SU-DHL-6 (cell line): ENCODE measurements around the gene RTEL1.

Experiments
- H2AFZ ChIP-seq: fragments of 200-600 bp; sonication (generic); 2 replicates; pipeline ENCODE4 v1.6.1; 2014; ENCODE audit warnings: low read depth, mild to moderate bottlenecking, moderate library complexity, mixed read lengths, antibody characterized with exemption, low read length; ENCODE audit not compliant: severe bottlenecking
- H3F3A ChIP-seq: fragments of 200-600 bp; shearing (Covaris generic); 2 replicates; pipeline ENCODE4 v1.6.0; 2016; ENCODE audit warnings: antibody characterized with exemption, mild to moderate bottlenecking; ENCODE audit not compliant: insufficient read depth
- H3K27ac ChIP-seq: fragments of 200-600 bp; sonication (generic); 2 replicates; pipeline ENCODE4 v1.5.1; 2016; ENCODE audit warnings: low read depth, mild to moderate bottlenecking, low read length, moderate library complexity, mixed read lengths
- H3K27me3 ChIP-seq: fragments of 200-600 bp; sonication (generic), shearing (Covaris generic); 2 replicates; pipeline ENCODE4 v1.6.0; 2014; ENCODE audit warnings: mild to moderate bottlenecking, low read length
- H3K36me3 ChIP-seq: fragments of 200-600 bp; sonication (generic); 2 replicates; pipeline ENCODE4 v1.6.1; 2014; ENCODE audit warnings: mild to moderate bottlenecking, low read length, mixed read lengths
- H3K4me2 ChIP-seq: fragments of 300-600, 200-600 bp; shearing (Covaris generic), sonication (generic); 2 replicates; pipeline ENCODE4 v1.6.0; 2014; ENCODE audit warnings: low read length, low read depth, mild to moderate bottlenecking; ENCODE audit not compliant: poor library complexity, severe bottlenecking
- H3K4me3 ChIP-seq: fragments of 200-600 bp; sonication (generic); 2 replicates; pipeline ENCODE4 v1.5.1; 2014; ENCODE audit warnings: antibody characterized with exemption, low read length, mild to moderate bottlenecking, mixed read lengths; ENCODE audit not compliant: insufficient read depth, poor library complexity, severe bottlenecking
- H3K79me2 ChIP-seq: fragments of 200-600 bp; sonication (generic); 2 replicates; pipeline ENCODE4 v1.6.1; 2014; ENCODE audit warnings: mild to moderate bottlenecking, low read length, moderate library complexity; ENCODE audit not compliant: insufficient read depth
- H3K9ac ChIP-seq: fragments of 200-600 bp; sonication (generic); 2 replicates; pipeline ENCODE4 v1.7.0; 2014; ENCODE audit warnings: mild to moderate bottlenecking, low read length
- H3K9me2 ChIP-seq: fragments of 200-600 bp; sonication (generic); replicated peaks from 2 replicates; pipeline ENCODE4 v1.6.1; 2014; ENCODE audit warnings: low read length; ENCODE audit not compliant: insufficient read depth
- H3K9me3 ChIP-seq: fragments of 200-600 bp; sonication (generic); 2 replicates; pipeline ENCODE4 v1.6.1; 2014; ENCODE audit warnings: low read length, mixed read lengths; ENCODE audit not compliant: insufficient read depth
- H4K20me1 ChIP-seq: fragments of 200-600 bp; sonication (generic); 2 replicates; pipeline ENCODE4 v1.6.1; 2014; ENCODE audit warnings: low read depth, mild to moderate bottlenecking, antibody characterized with exemption, low read length, moderate library complexity, mixed read lengths
- CTCF ChIP-seq: fragments of 200-600 bp; sonication (generic); IDR thresholded peaks from one replicate; pipeline ENCODE4 v1.5.1; 2017; ENCODE audit warnings: antibody characterized with exemption, mild to moderate bottlenecking, low read length, moderate library complexity; ENCODE audit not compliant: insufficient read depth, poor library complexity, severe bottlenecking
- EZH2phosphoT487 ChIP-seq: fragments of 200-600 bp; sonication (generic), shearing (Covaris generic); conservative IDR thresholded peaks from 2 replicates; pipeline ENCODE4 v1.6.1; 2018; ENCODE audit warnings: mild to moderate bottlenecking, antibody characterized with exemption, low read length, moderate library complexity, mixed read lengths

Gene RTEL1

GRCh38 chr20:63681609-63682142 lies 23.6 kb downstream of the RTEL1 start:
- no peaks in the 10 kb centered on the region for H3K36me3 ChIP-seq
- no peak overlapping the region for H3K4me2 ChIP-seq
- H3K27me3 ChIP-seq, result no peaks in the 10 kb centered on the region
- no peak overlapping the region for H3K9ac ChIP-seq
- no peaks in the 10 kb centered on the region for H3F3A ChIP-seq
- no peaks in the 10 kb centered on the region for H3K9me2 ChIP-seq
- no peak overlapping the region for H3K4me3 ChIP-seq
- TF ChIP-seq CTCF, result no peak
- no peak for TF ChIP-seq EZH2phosphoT487
- H3K9me3 ChIP-seq, result no peaks in the 10 kb centered on the region
- no peak overlapping the region for H2AFZ ChIP-seq
- H3K79me2 ChIP-seq, result no peaks in the 10 kb centered on the region
- no peak overlapping the region for H3K27ac ChIP-seq
- no peaks in the 10 kb centered on the region for H4K20me1 ChIP-seq

GRCh38 chr20:63682384-63683139 lies 24.4 kb downstream of the RTEL1 start:
- no peaks in the 10 kb centered on the region for H3K9me2 ChIP-seq
- no peak overlapping the region for H2AFZ ChIP-seq
- H4K20me1 ChIP-seq, result no peaks in the 10 kb centered on the region
- no peaks in the 10 kb centered on the region for H3F3A ChIP-seq
- no peak for TF ChIP-seq CTCF
- TF ChIP-seq EZH2phosphoT487, result no peak
- H3K27ac ChIP-seq, result no peak overlapping the region
- H3K9me3 ChIP-seq, result no peaks in the 10 kb centered on the region
- no peak overlapping the region for H3K4me3 ChIP-seq
- H3K27me3 ChIP-seq, result no peaks in the 10 kb centered on the region
- H3K36me3 ChIP-seq, result no peaks in the 10 kb centered on the region
- H3K9ac ChIP-seq, result no peak overlapping the region
- no peak overlapping the region for H3K4me2 ChIP-seq
- H3K79me2 ChIP-seq, result no peaks in the 10 kb centered on the region

- TF ChIP-seq EZH2phosphoT487, result no peak
- no peak for TF ChIP-seq CTCF
- H3K9ac ChIP-seq, result no peak overlapping the region
- no peaks in the 10 kb centered on the region for H3K9me3 ChIP-seq
- H3K4me3 ChIP-seq, result no peak overlapping the region
- H3K27ac ChIP-seq, result no peak overlapping the region
- H3K9me2 ChIP-seq, result no peaks in the 10 kb centered on the region
- H3F3A ChIP-seq, result no peaks in the 10 kb centered on the region
- H3K4me2 ChIP-seq, result no peak overlapping the region
- H3K36me3 ChIP-seq, result no peaks in the 10 kb centered on the region
- no peaks in the 10 kb centered on the region for H3K79me2 ChIP-seq
- no peaks in the 10 kb centered on the region for H3K27me3 ChIP-seq
- H4K20me1 ChIP-seq, result no peaks in the 10 kb centered on the region
- H2AFZ ChIP-seq, result no peak overlapping the region
Observed at GRCh38 chr20:63685269-63686026, 27.3 kb downstream of the RTEL1 start.
